ENCODE data around the gene SLC22A3.

DNA sequence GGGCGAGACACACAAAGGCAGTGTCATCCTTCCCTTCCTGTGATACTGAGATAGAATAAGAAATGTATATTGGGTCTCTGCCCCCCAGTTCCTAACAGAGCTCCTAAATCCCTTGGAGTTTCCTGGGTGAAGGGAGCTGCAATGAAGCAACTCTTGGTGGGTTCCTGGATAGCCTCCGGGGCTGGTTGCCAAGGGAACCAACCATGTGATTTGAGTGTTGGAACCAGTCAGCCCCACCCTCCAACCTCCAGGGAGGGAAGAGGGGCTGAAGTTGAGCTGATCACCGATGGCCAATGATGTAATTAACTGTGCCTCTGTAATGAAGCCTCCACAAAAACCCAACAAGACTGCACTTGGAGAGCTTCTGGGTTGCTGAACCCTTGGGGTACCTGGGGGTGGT lies 116.6 kb downstream of the SLC22A3 start:
- TF ChIP-seq POLR2A (IDR thresholded peaks at IDR 0.05; ENCODE audit: low read length) (no peak), GATA1 (IDR thresholded peaks at IDR 0.05; ENCODE audit: low read depth, low read length) (no peak)

Data from erythroblast (primary cell).